ENCODE data around the gene MORC2. TPM values are rescaled to one million over a fixed set of nuclear protein-coding genes. Genes with fewer than 3 reads are reported as not detected.

MORC2 gene
- total RNA-seq, 3 donors from 2014 or later = 12.8 to 22.9 (median 19.6) TPM

DNA sequence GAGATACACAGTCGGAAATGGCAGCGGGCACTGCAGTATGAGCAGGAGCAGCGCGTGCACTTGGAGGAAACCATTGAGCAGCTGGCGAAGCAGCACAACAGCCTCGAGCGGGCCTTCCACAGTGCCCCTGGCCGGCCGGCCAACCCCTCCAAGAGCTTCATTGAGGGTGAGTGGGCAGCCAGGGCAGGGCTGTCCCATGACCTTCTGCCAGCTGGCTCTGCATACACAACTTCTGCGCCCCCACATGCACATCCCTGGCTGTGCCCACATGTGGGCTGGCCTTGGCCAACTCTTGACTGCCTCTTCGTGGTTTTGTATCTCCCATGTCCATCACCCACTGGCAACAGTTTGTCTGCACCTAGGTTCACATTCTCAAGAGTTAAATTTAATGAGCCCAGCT is 81.1 kb downstream of the MORC2 start:
- no peaks in the 10 kb centered on the region for H3K9me3 ChIP-seq
- H3K4me1 ChIP-seq = no peaks in the 10 kb centered on the region
- H3K27me3 ChIP-seq = no peaks in the 10 kb centered on the region
- intact Hi-C loops (cut with DNase I; ENCODE audit: low total_unique reads) = no loop called here
- no peaks in the 10 kb centered on the region for H3K36me3 ChIP-seq
- H3K27ac ChIP-seq = no peak overlapping the region
- TF ChIP-seq, protein P1, sequence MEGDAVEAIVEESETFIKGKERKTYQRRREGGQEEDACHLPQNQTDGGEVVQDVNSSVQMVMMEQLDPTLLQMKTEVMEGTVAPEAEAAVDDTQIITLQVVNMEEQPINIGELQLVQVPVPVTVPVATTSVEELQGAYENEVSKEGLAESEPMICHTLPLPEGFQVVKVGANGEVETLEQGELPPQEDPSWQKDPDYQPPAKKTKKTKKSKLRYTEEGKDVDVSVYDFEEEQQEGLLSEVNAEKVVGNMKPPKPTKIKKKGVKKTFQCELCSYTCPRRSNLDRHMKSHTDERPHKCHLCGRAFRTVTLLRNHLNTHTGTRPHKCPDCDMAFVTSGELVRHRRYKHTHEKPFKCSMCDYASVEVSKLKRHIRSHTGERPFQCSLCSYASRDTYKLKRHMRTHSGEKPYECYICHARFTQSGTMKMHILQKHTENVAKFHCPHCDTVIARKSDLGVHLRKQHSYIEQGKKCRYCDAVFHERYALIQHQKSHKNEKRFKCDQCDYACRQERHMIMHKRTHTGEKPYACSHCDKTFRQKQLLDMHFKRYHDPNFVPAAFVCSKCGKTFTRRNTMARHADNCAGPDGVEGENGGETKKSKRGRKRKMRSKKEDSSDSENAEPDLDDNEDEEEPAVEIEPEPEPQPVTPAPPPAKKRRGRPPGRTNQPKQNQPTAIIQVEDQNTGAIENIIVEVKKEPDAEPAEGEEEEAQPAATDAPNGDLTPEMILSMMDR (IDR thresholded peaks at IDR 0.05) = no peak
- TF ChIP-seq POLR2AphosphoS5 (IDR thresholded peaks at IDR 0.05) (no peak), POLR2A (IDR thresholded peaks at IDR 0.05) (no peak)
- DNase-seq (ENCODE audit: low spot score in 2 of 2) = peak in 1 of 2 donors; percentile 40
- no peak overlapping the region for H3K4me3 ChIP-seq

DNA sequence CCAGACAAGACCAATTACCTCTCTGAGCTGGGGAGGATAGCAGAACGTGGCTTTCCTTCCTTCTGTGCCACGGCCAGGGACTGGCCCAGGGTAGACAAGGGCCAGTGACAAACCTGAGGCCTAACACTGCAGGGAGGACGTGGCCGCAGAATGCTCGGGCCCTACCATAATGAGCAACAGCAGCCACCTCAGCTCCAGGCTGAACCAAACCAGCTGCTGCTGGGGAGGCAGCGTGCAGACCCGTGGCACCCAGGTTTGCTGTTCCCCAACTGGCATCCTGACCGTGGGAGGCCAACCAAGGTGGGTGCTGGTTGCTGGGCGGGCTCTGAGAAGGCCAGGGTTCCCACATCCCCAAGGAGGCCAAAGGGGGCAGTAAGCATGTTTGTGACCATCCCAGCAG is 83.0 kb downstream of the MORC2 start:
- Histone ChIP-seq H3K4me3 (no peak overlapping the region), H3K4me1 (no peaks in the 10 kb centered on the region), H3K9me3 (no peaks in the 10 kb centered on the region), H3K27me3 (no peaks in the 10 kb centered on the region), H3K27ac (no peak overlapping the region), H3K36me3 (no peaks in the 10 kb centered on the region)
- no peak for DNase-seq (ENCODE audit: low spot score in 2 of 2)
- TF ChIP-seq POLR2A (IDR thresholded peaks at IDR 0.05) = no peak
- TF ChIP-seq, protein P1 (IDR thresholded peaks at IDR 0.05) = no peak
- no peak for TF ChIP-seq POLR2AphosphoS5 (IDR thresholded peaks at IDR 0.05)
- intact Hi-C loops (cut with DNase I; ENCODE audit: low total_unique reads) = no loop called here

- no peaks in the 10 kb centered on the region for H3K9me3 ChIP-seq
- H3K27me3 ChIP-seq = no peaks in the 10 kb centered on the region
- intact Hi-C loops (cut with DNase I; ENCODE audit: low total_unique reads) = no loop called here
- TF ChIP-seq POLR2AphosphoS5 (IDR thresholded peaks at IDR 0.05) (no peak), POLR2A (IDR thresholded peaks at IDR 0.05) (no peak)
- TF ChIP-seq, protein P1 (IDR thresholded peaks at IDR 0.05) = no peak
- H3K36me3 ChIP-seq = no peaks in the 10 kb centered on the region
- no peak for DNase-seq (ENCODE audit: low spot score in 2 of 2)
- H3K4me1 ChIP-seq = no peaks in the 10 kb centered on the region
- H3K27ac ChIP-seq = no peak overlapping the region
- no peak overlapping the region for H3K4me3 ChIP-seq
These were observed 83.6 kb downstream of the MORC2 start for GRCh38 chr22:30885001-30885366.

DNA sequence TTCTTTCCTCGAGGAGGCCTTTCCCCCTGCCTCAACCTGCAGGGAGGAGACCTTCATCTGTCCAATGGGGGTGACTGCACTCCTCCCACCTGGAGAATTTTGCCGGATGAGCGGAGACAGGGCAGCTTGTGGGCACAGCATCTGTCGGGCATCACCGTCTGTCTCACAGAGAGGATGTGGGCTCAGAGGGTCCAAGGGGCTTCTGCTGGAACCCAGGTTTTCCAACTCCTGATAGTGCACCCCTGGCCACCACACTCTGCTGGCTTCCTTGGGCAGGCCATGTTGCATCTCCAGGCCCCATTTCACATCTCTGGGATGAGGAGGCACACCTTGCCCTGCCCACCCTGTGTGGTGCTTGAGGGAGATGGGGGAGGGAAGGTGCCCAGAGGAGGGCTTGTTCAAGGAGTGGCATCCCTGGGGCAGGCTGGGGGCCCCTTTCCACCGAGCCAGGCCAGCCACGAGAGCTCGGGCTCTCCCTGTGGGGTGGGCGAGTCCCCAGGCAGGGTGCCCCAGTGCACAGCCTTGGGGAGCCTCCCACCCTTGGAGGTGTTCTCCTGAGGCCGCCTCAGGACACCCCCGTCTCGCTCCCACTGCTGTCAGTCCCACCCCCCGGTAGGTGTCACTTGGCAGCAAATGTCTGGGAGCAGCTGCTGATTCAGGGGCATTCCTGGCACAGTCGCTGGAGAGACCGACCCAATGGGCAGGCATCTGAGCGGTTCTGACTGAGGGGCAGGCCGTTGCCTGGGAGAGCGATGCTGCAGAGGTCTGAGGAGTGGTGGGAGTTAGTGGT is 84.2 kb downstream of the MORC2 start:
- H3K4me3 ChIP-seq = no peak overlapping the region
- H3K9me3 ChIP-seq = no peaks in the 10 kb centered on the region
- H3K27me3 ChIP-seq = no peaks in the 10 kb centered on the region
- intact Hi-C loops (cut with DNase I; ENCODE audit: low total_unique reads) = no loop called here
- no peak overlapping the region for H3K27ac ChIP-seq
- TF ChIP-seq POLR2A (IDR thresholded peaks at IDR 0.05) = no peak
- TF ChIP-seq, protein P1 (IDR thresholded peaks at IDR 0.05) = no peak
- TF ChIP-seq POLR2AphosphoS5 (IDR thresholded peaks at IDR 0.05) = no peak
- H3K4me1 ChIP-seq = no peaks in the 10 kb centered on the region
- no peaks in the 10 kb centered on the region for H3K36me3 ChIP-seq
- no peak for DNase-seq (ENCODE audit: low spot score in 2 of 2)

DNA sequence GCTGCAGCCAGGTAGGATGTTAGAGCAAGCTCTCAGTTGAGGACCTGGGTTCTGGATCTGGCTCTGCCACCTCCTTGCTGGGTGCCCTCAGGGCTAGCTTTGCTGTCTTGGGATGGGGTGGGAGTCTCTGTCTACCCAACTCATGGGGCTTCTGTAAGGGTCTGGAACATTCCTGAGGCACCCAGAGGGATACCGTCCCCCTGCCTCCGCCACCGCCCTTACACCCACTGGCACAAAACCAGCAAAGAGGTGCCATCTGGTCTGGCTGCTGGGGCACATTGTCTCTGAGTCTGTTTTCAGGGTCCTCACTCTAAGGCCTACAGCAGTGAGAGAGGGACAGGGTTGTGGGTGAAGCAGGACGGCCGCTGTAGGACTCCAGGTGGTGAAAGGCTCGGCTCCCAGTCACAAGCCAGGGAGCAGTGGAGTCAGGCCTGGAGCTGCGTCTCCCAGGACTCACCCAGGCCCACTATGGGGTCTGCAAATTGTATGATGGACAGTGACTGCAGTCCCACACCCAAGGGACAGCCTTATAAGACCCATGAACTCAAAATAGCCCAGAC is 84.9 kb downstream of the MORC2 start:
- no peaks in the 10 kb centered on the region for H3K9me3 ChIP-seq
- H3K36me3 ChIP-seq = no peaks in the 10 kb centered on the region
- TF ChIP-seq POLR2AphosphoS5 (IDR thresholded peaks at IDR 0.05) (no peak), POLR2A (IDR thresholded peaks at IDR 0.05) (no peak)
- TF ChIP-seq, protein P1 (IDR thresholded peaks at IDR 0.05) = no peak
- intact Hi-C loops (cut with DNase I; ENCODE audit: low total_unique reads) = no loop called here
- no peak for DNase-seq (ENCODE audit: low spot score in 2 of 2)
- no peak overlapping the region for H3K4me3 ChIP-seq
- no peaks in the 10 kb centered on the region for H3K4me1 ChIP-seq
- no peak overlapping the region for H3K27ac ChIP-seq
- no peaks in the 10 kb centered on the region for H3K27me3 ChIP-seq

All from breast epithelium (tissue), 4 donors.